HL-60 (cell line): Measurements from ENCODE around the gene SOWAHA.

Experiments
- DNase-seq, 2 experiments: peaks; one replicate each; pipeline ENCODE4 v3.0.0-alpha.2; 2010 to 2020; ENCODE audit warnings: low read depth in 1 of 2, low spot score in 1 of 2
- H3K27ac ChIP-seq: fragments of 250-450 bp; sonication (Bioruptor Pico); replicated peaks from 2 replicates; pipeline ENCODE4 v1.5.1; 2020; ENCODE audit warnings: mild to moderate bottlenecking, moderate library complexity
- H3K27me3 ChIP-seq: fragments of 250-450 bp; sonication (Bioruptor Pico); 2 replicates; pipeline ENCODE4 v1.5.1; 2021; ENCODE audit warnings: mild to moderate bottlenecking, moderate library complexity; ENCODE audit not compliant: insufficient read depth, poor library complexity, severe bottlenecking
- H3K4me3 ChIP-seq: replicated peaks from 2 replicates; pipeline ENCODE4 v1.5.1; 2011; ENCODE audit warnings: mild to moderate bottlenecking, control low read depth, low read length; ENCODE audit not compliant: insufficient read depth
- CTCF ChIP-seq: IDR thresholded peaks from one replicate; pipeline ENCODE4 v1.5.1; 2011; ENCODE audit warnings: low read length, control low read depth, inconsistent platforms; ENCODE audit not compliant: insufficient read depth
- GABPA ChIP-seq: IDR thresholded peaks from 2 replicates; pipeline ENCODE4 v1.6.1; 2012; ENCODE audit warnings: low read depth
- POLR2AphosphoS5 ChIP-seq: IDR thresholded peaks from 2 replicates; pipeline ENCODE4 v1.6.1; 2012; ENCODE audit warnings: low read depth
- REST ChIP-seq: IDR thresholded peaks from 2 replicates; pipeline ENCODE4 v1.6.1; 2012; ENCODE audit warnings: low read depth; ENCODE audit not compliant: insufficient replicate concordance
- SPI1 ChIP-seq: IDR thresholded peaks from 2 replicates; pipeline ENCODE4 v1.6.1; 2012; ENCODE audit warnings: low read depth, mild to moderate bottlenecking, borderline replicate concordance

Gene SOWAHA

GRCh38 chr5:132849347-132849746 lies 36.2 kb downstream of the SOWAHA start:
- H3K27ac ChIP-seq: no peak overlapping the region
- TF ChIP-seq REST: no peak
- TF ChIP-seq POLR2AphosphoS5: no peak
- TF ChIP-seq CTCF: no peak
- no peak for TF ChIP-seq GABPA
- no peak for TF ChIP-seq SPI1
- no peak overlapping the region for H3K4me3 ChIP-seq
- no peak for DNase-seq
- no peaks in the 10 kb centered on the region for H3K27me3 ChIP-seq

- Histone ChIP-seq H3K27me3 (no peaks in the 10 kb centered on the region), H3K4me3 (no peak overlapping the region), H3K27ac (no peak overlapping the region)
- TF ChIP-seq SPI1: no peak
- TF ChIP-seq POLR2AphosphoS5: no peak
- no peak for TF ChIP-seq REST
- TF ChIP-seq CTCF: no peak
- TF ChIP-seq GABPA: no peak
- no peak for DNase-seq
Observed at GRCh38 chr5:132850066-132850465, 37.0 kb downstream of the SOWAHA start.

- H3K27me3 ChIP-seq: no peaks in the 10 kb centered on the region
- H3K4me3 ChIP-seq: no peak overlapping the region
- H3K27ac ChIP-seq: no peak overlapping the region
- no peak for TF ChIP-seq GABPA
- no peak for TF ChIP-seq CTCF
- no peak for TF ChIP-seq SPI1
- no peak for TF ChIP-seq REST
- no peak for TF ChIP-seq POLR2AphosphoS5
- DNase-seq: no peak
Observed at GRCh38 chr5:132853323-132853722, 40.2 kb downstream of the SOWAHA start.
